HepG2 (cell line): Measurements from ENCODE around the gene NFE2L3. TPM values are rescaled to one million over a fixed set of nuclear protein-coding genes. Genes with fewer than 3 reads are reported as not detected.

Experiments used
- E2F2 ChIP-seq: sonication (generic); formaldehyde crosslinking; IDR thresholded peaks from 2 replicates; pipeline ENCODE4 v1.4.0; 2020; ENCODE audit warnings: missing genetic modification reagents, borderline replicate concordance
- GPN1 ChIP-seq: sonication (generic); formaldehyde crosslinking; IDR thresholded peaks from 2 replicates; pipeline ENCODE4 v1.5.1; 2020; ENCODE audit warnings: missing genetic modification reagents, borderline replicate concordance
- HOXA3 ChIP-seq: sonication (generic); formaldehyde crosslinking; IDR thresholded peaks from 2 replicates; pipeline ENCODE4 v1.5.0; 2020; ENCODE audit warnings: missing genetic modification reagents
- IRX3 ChIP-seq: sonication (generic); formaldehyde crosslinking; IDR thresholded peaks from 2 replicates; pipeline ENCODE4 v1.8.1; 2023; ENCODE audit warnings: mild to moderate bottlenecking, low read depth, missing genetic modification reagents, borderline replicate concordance
- KDM1A ChIP-seq: IDR thresholded peaks from 2 replicates; pipeline ENCODE4 v1.6.1; 2016; ENCODE audit warnings: missing compliant biosample characterization
- NFIC ChIP-seq: IDR thresholded peaks from 2 replicates; pipeline ENCODE4 v1.6.1; 2012; ENCODE audit warnings: mild to moderate bottlenecking, low read length, inconsistent platforms
- POLR2G ChIP-seq: fragments of 200-400 bp; formaldehyde crosslinking; IDR thresholded peaks from 2 replicates; pipeline ENCODE4 v1.6.1; 2018; ENCODE audit warnings: mild to moderate bottlenecking, low read depth, low read length, moderate library complexity
- TARDBP ChIP-seq: sonication (generic); formaldehyde crosslinking; IDR thresholded peaks from 2 replicates; pipeline ENCODE4 v1.8.0; 2022; ENCODE audit warnings: mild to moderate bottlenecking, missing genetic modification reagents
- ZBTB42 ChIP-seq: sonication (generic); formaldehyde crosslinking; IDR thresholded peaks from 2 replicates; pipeline ENCODE4 v1.5.0; 2020; ENCODE audit warnings: mild to moderate bottlenecking, missing genetic modification reagents
- ZHX1 ChIP-seq: sonication (generic); formaldehyde crosslinking; IDR thresholded peaks from 2 replicates; pipeline ENCODE4 v1.8.1; 2022; ENCODE audit warnings: low read depth, mild to moderate bottlenecking, missing genetic modification reagents
- ZNF282 ChIP-seq: fragments of 450-650 bp; IDR thresholded peaks from 2 replicates; pipeline ENCODE4 v1.6.1; 2018; ENCODE audit not compliant: partially characterized antibody
- ZNF333 ChIP-seq: sonication (generic); formaldehyde crosslinking; IDR thresholded peaks from 2 replicates; pipeline ENCODE4 v1.4.0; 2020; ENCODE audit warnings: mild to moderate bottlenecking, missing genetic modification reagents, borderline replicate concordance
- ZNF546 ChIP-seq: sonication (generic); formaldehyde crosslinking; conservative IDR thresholded peaks from 2 replicates; pipeline ENCODE4 v1.8.1; 2023; ENCODE audit warnings: mild to moderate bottlenecking, missing genetic modification reagents
- polyA plus RNA-seq, 8 experiments: library from polyadenylated mRNA; depleted of rRNA in 3 of 8; stranded (reverse) in 7 of 8; unstranded in 1 of 8; fragments of >200 nt; fragmentation: Illumina TruSeq in 4 of 8; extraction: Trizol in 4 of 8; gene quantifications; 2 replicates each; pipeline versions ENCODE4 v1.2.1 to v1.2.3, GENCODE V29; 2011 to 2016; ENCODE audit warnings: low read depth in 4 of 8, missing spikeins in 1 of 8, mixed read lengths in 1 of 8; ENCODE audit not compliant: insufficient read depth in 1 of 8
- total RNA-seq, 5 experiments: library from RNA; depleted of rRNA; stranded (reverse); fragments of >200 nt; fragmentation: Illumina TruSeq; extraction: Trizol; gene quantifications; 2 replicates each; pipeline ENCODE4 v1.2.3, GENCODE V29; 2016; ENCODE audit warnings: low read depth in 1 of 5
- TF ChIP-seq, protein P1 (sequence below): sonication (generic); formaldehyde crosslinking; conservative IDR thresholded peaks from 2 replicates; pipeline ENCODE4 v1.4.0; 2020; ENCODE audit warnings: missing genetic modification reagents

The NFE2L3 gene
- total and polyA plus RNA-seq, 2 of the 13 experiments (the other 11 are each of a cell fraction or from before 2014, with no cell fraction given) = 11.4 to 19.4 TPM

DNA sequence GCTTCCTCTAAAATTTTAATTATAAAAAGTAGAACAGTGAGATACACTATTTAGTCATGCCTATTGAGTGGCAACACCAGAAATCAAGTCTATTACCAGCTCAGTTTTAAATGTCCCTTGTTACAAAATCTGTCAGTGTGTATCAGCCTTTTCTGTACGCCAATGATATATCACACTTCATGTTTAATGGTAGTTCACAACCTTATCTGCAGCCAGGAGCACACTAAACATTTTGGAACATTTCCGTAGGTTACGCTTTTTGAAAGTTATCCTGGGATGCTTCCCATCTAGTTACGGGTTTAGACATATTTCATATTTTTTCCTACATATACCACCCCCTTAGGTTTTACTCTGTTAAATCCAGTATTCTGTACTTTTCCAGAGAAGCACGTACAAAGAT lies 43.2 kb downstream of the NFE2L3 start (continued):
- TF ChIP-seq ZNF333 (CRISPR knock-in tag) (no peak), HOXA3 (CRISPR knock-in tag) (no peak), E2F2 (CRISPR knock-in tag) (no peak), IRX3 (no peak), ZNF282 (no peak), POLR2G (peak; percentile 3; the same call in 1 of the 2 replicates), ZNF546 (no peak), ZHX1 (CRISPR knock-in tag) (no peak), TARDBP (CRISPR knock-in tag) (no peak), NFIC (no peak), ZBTB42 (CRISPR knock-in tag) (no peak), KDM1A (CRISPR knock-in tag) (no peak), GPN1 (CRISPR knock-in tag) (no peak)
- TF ChIP-seq, protein P1, sequence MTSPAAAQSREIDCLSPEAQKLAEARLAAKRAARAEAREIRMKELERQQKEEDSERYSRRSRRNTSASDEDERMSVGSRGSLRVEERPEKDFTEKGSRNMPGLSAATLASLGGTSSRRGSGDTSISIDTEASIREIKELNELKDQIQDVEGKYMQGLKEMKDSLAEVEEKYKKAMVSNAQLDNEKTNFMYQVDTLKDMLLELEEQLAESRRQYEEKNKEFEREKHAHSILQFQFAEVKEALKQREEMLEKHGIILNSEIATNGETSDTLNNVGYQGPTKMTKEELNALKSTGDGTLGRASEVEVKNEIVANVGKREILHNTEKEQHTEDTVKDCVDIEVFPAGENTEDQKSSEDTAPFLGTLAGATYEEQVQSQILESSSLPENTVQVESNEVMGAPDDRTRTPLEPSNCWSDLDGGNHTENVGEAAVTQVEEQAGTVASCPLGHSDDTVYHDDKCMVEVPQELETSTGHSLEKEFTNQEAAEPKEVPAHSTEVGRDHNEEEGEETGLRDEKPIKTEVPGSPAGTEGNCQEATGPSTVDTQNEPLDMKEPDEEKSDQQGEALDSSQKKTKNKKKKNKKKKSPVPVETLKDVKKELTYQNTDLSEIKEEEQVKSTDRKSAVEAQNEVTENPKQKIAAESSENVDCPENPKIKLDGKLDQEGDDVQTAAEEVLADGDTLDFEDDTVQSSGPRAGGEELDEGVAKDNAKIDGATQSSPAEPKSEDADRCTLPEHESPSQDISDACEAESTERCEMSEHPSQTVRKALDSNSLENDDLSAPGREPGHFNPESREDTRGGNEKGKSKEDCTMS (CRISPR knock-in tag) = no peak
